SK-N-MC (cell line): ENCODE data around the gene TMOD4.

Source experiments
- EZH2 ChIP-seq: fragments of 200-600 bp; sonication (generic); IDR thresholded peaks from one replicate; pipeline ENCODE4 v1.6.1; 2017; ENCODE audit warnings: antibody characterized with exemption
- FOXP2 ChIP-seq: optimal IDR thresholded peaks from 2 replicates; pipeline ENCODE3; 2011; ENCODE audit warnings: mild to moderate bottlenecking, moderate library complexity; ENCODE audit not compliant: insufficient read depth; ENCODE audit errors: extremely low read length, control extremely low read depth
- POLR2AphosphoS5 ChIP-seq: IDR thresholded peaks from 2 replicates; pipeline ENCODE4 v1.6.1; 2012; ENCODE audit warnings: mild to moderate bottlenecking, low read depth, low read length, borderline replicate concordance

- TF ChIP-seq POLR2AphosphoS5: no peak
- no peak for TF ChIP-seq EZH2
- TF ChIP-seq FOXP2: no peak
Observed at GRCh38 chr1:151128800-151129199, 47.0 kb downstream of the TMOD4 start.
